CD8-positive, alpha-beta memory T cell (primary cell): Measurements from ENCODE around the gene LRRC73. TPM values are rescaled to one million over a fixed set of nuclear protein-coding genes. Genes with fewer than 3 reads are reported as not detected.
"Not testable (repeated sequence)": the region's sequence is repeated elsewhere in the genome, so short reads cannot be mapped to it uniquely, and the experiment has no call there.

Source experiments
- CTCF ChIA-PET: fragments of 350-600 bp; sonication (Branson Sonifier 250); formaldehyde crosslinking; loops from one replicate; lab custom pipeline; 2021; ENCODE audit warnings: antibody characterized with exemption; lab: Charles Lee
- POLR2A ChIA-PET: fragments of 350-600 bp; sonication (Branson Sonifier 250); formaldehyde crosslinking; loops from one replicate; lab custom pipeline; 2021; ENCODE audit warnings: antibody characterized with exemption; lab: Charles Lee
- DNase-seq, 5 donors: peaks; one replicate each; pipeline versions ENCODE4 v3.0.0 to v3.0.0-alpha.2; 2020 to 2022; ENCODE audit warnings: mixed read lengths in 1 of 5
- H3K27ac ChIP-seq: one replicate; pipeline ENCODE4 v1.7.0; 2013; ENCODE audit warnings: low read depth, mild to moderate bottlenecking, low read length, moderate library complexity
- H3K27me3 ChIP-seq: 2 replicates; pipeline ENCODE4 v1.7.0; 2013; ENCODE audit warnings: low read length, mild to moderate bottlenecking; ENCODE audit not compliant: insufficient read depth, poor library complexity, severe bottlenecking
- H3K36me3 ChIP-seq: 2 replicates; pipeline ENCODE4 v1.7.0; 2013; ENCODE audit warnings: mild to moderate bottlenecking, low read length, moderate library complexity; ENCODE audit not compliant: insufficient read depth
- H3K4me1 ChIP-seq: 2 replicates; pipeline ENCODE4 v1.7.0; 2013; ENCODE audit warnings: mild to moderate bottlenecking, low read length, moderate library complexity; ENCODE audit not compliant: insufficient read depth
- H3K4me3 ChIP-seq: 2 replicates; pipeline ENCODE4 v1.7.0; 2013; ENCODE audit warnings: mild to moderate bottlenecking, low read length
- H3K9me3 ChIP-seq: 2 replicates; pipeline ENCODE4 v1.7.0; 2013; ENCODE audit warnings: mild to moderate bottlenecking, low read length
- H3K27ac Mint-ChIP-seq, 8 donors: one replicate each; pipeline ENCODE4 v1.8.0; 2020 to 2021; ENCODE audit warnings: mixed read lengths in 8 of 8, mild to moderate bottlenecking in 6 of 8, inconsistent platforms in 3 of 8, moderate library complexity in 3 of 8
- H3K27me3 Mint-ChIP-seq, 2 donors: one replicate each; pipeline ENCODE4 v1.8.0; 2020 to 2021; ENCODE audit warnings: mixed read lengths in 2 of 2, mild to moderate bottlenecking in 1 of 2, moderate library complexity in 1 of 2
- H3K36me3 Mint-ChIP-seq, 3 donors: one replicate each; pipeline ENCODE4 v1.8.0; 2020 to 2021; ENCODE audit warnings: mixed read lengths in 3 of 3, inconsistent platforms in 1 of 3, mild to moderate bottlenecking in 1 of 3
- H3K4me1 Mint-ChIP-seq, 3 donors: one replicate each; pipeline ENCODE4 v1.8.0; 2020 to 2021; ENCODE audit warnings: mixed read lengths in 3 of 3, inconsistent platforms in 1 of 3, mild to moderate bottlenecking in 1 of 3
- H3K4me3 Mint-ChIP-seq, 7 donors: one replicate each; pipeline ENCODE4 v1.8.0; 2020 to 2021; ENCODE audit warnings: mixed read lengths in 7 of 7, mild to moderate bottlenecking in 6 of 7, moderate library complexity in 4 of 7, inconsistent platforms in 2 of 7
- H3K9me3 Mint-ChIP-seq, 5 donors: one replicate each; pipeline ENCODE4 v1.8.0; 2020 to 2022; ENCODE audit warnings: mixed read lengths in 5 of 5, mild to moderate bottlenecking in 3 of 5, moderate library complexity in 2 of 5, inconsistent platforms in 1 of 5
- polyA plus RNA-seq: library from polyadenylated mRNA; unstranded; fragments of 300-500 nt; fragmentation: Illumina TruSeq; gene quantifications from one replicate; pipeline ENCODE4 v1.2.3, GENCODE V29; 2021
- total RNA-seq, 2 experiments: library from RNA; stranded (reverse); gene quantifications; one replicate each; pipeline ENCODE4 v1.2.3, GENCODE V29; 2021

LRRC73 gene
- total and polyA plus RNA-seq, 3 experiments from 2014 or later, result 0.11 to 0.13 TPM; not detected in 1

- Histone ChIP-seq H3K4me3 (no peak overlapping the region), H3K27ac (no peak overlapping the region), H3K4me1 (peaks cover 8% of the 10 kb centered on the region), H3K9me3 (no peaks in the 10 kb centered on the region), H3K27me3 (no peaks in the 10 kb centered on the region), H3K36me3 (peaks cover 34% of the 10 kb centered on the region)
- DNase-seq, result no peak
- peak overlapping the region in 4 of 8 donors; percentile 13 to 81 (median 56) for H3K27ac Mint-ChIP-seq
- peaks cover 4% of the 10 kb centered on the region in 2 donors for H3K27me3 Mint-ChIP-seq
- ChIA-PET POLR2A (no interaction called here), CTCF (interaction anchor here (1.6 to 7.2 kb wide), 2 partner anchors 10 to 49 kb away, joined by 4 to 93 read pairs; no protein-coding TSS in a partner anchor)
- H3K36me3 Mint-ChIP-seq, result peaks cover 4 to 75% (median 14%) of the 10 kb centered on the region in 3 donors
- H3K9me3 Mint-ChIP-seq, result no peaks in the 10 kb centered on the region
- peaks cover 8 to 13% (median 11%) of the 10 kb centered on the region in 3 donors for H3K4me1 Mint-ChIP-seq
- no peak overlapping the region for H3K4me3 Mint-ChIP-seq
These were observed 6.7 kb downstream of the LRRC73 start for GRCh38 chr6:43503443-43503842.

DNA sequence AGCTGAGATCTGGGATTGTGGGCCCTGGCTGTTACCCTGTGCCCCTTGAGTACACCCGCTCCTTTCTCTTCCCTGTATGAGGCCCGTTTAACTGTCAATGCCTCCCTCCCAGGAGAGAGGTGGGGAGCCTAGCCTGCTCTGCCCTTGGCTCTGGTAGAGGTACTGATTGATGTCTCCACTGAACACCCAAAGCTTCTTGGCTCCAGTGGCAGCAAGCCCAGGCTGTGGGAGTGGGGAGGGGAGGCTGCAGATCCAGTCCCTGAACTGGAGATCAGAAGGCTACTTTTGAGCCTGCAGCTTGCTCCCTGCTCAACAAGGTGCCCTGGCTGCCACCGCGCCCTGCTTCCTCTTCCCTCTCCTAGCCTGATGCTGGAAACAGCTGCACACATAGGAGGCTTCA lies 7.5 kb downstream of the LRRC73 start:
- no peak for DNase-seq
- Mint-ChIP-seq H3K9me3 (no peaks in the 10 kb centered on the region), H3K27me3 (peaks cover 0 to 1% of the 10 kb centered on the region in 2 donors), H3K4me1 (peaks cover 8 to 11% (median 11%) of the 10 kb centered on the region in 3 donors), H3K36me3 (peaks cover 4 to 82% (median 14%) of the 10 kb centered on the region in 3 donors), H3K27ac (peak overlapping the region in 2 of 8 donors; percentile 51 to 89), H3K4me3 (no peak overlapping the region)
- Histone ChIP-seq H3K4me1 (peaks cover 8% of the 10 kb centered on the region), H3K27ac (no peak overlapping the region), H3K9me3 (no peaks in the 10 kb centered on the region), H3K36me3 (peaks cover 36% of the 10 kb centered on the region), H3K27me3 (no peaks in the 10 kb centered on the region), H3K4me3 (no peak overlapping the region)
- CTCF ChIA-PET, result interaction anchor here (1.6 to 7.2 kb wide), 2 partner anchors 9 to 48 kb away, joined by 4 to 93 read pairs; no protein-coding TSS in a partner anchor
- POLR2A ChIA-PET, result no interaction called here

GRCh38 chr6:43500921-43501320 lies 9.2 kb downstream of the LRRC73 start:
- DNase-seq, result no peak
- H3K4me3 Mint-ChIP-seq, result no peak overlapping the region
- H3K27me3 Mint-ChIP-seq, result no peaks in the 10 kb centered on the region
- Histone ChIP-seq H3K27me3 (no peaks in the 10 kb centered on the region), H3K27ac (no peak overlapping the region), H3K4me1 (peaks cover under 1% of the 10 kb centered on the region), H3K4me3 (no peak overlapping the region), H3K36me3 (peaks cover 36% of the 10 kb centered on the region), H3K9me3 (no peaks in the 10 kb centered on the region)
- ChIA-PET POLR2A (no interaction called here), CTCF (interaction anchor here (1.4 to 2.0 kb wide), 3 partner anchors 46 to 73 kb away, joined by 3 to 9 read pairs (median 4); partner anchors contain the start of gene ABCC10)
- H3K9me3 Mint-ChIP-seq, result no peaks in the 10 kb centered on the region
- peaks cover 4 to 82% (median 14%) of the 10 kb centered on the region in 3 donors for H3K36me3 Mint-ChIP-seq
- peak overlapping the region in 5 of 8 donors; percentile 19 to 72 (median 62) for H3K27ac Mint-ChIP-seq
- H3K4me1 Mint-ChIP-seq, result peaks cover 0 to 4% (median under 1%) of the 10 kb centered on the region in 3 donors

GRCh38 chr6:43499028-43499815 lies 10.9 kb downstream of the LRRC73 start:
- H3K27me3 ChIP-seq, result no peaks in the 10 kb centered on the region
- Mint-ChIP-seq H3K36me3 (peaks cover 4 to 66% (median 14%) of the 10 kb centered on the region in 3 donors), H3K27me3 (no peaks in the 10 kb centered on the region), H3K27ac (peak overlapping the region in 4 of 8 donors; percentile 7 to 70 (median 54)), H3K4me1 (peaks cover 12 to 18% (median 14%) of the 10 kb centered on the region in 3 donors), H3K9me3 (no peaks in the 10 kb centered on the region), H3K4me3 (no peak overlapping the region)
- POLR2A ChIA-PET, result no interaction called here
- DNase-seq, result no peak
- peaks cover 36% of the 10 kb centered on the region for H3K36me3 ChIP-seq
- CTCF ChIA-PET, result interaction anchor here (1.2 kb wide), 1 partner anchor 11 kb away, joined by 3 read pairs; the partner anchor contains the start of gene LRRC73
- H3K4me3 ChIP-seq, result no peak overlapping the region
- H3K9me3 ChIP-seq, result no peaks in the 10 kb centered on the region
- no peak overlapping the region for H3K27ac ChIP-seq
- H3K4me1 ChIP-seq, result peaks cover 18% of the 10 kb centered on the region

GRCh38 chr6:43498291-43498690 lies 11.9 kb downstream of the LRRC73 start:
- Mint-ChIP-seq H3K4me1 (peaks cover 20 to 28% (median 21%) of the 10 kb centered on the region in 3 donors), H3K36me3 (peaks cover 4 to 59% (median 12%) of the 10 kb centered on the region in 3 donors), H3K27ac (peak overlapping the region in 1 of 8 donors; percentile 80)
- H3K27me3 ChIP-seq, H3K4me3 ChIP-seq, H3K27ac ChIP-seq, H3K9me3 Mint-ChIP-seq, H3K27me3 Mint-ChIP-seq, H3K4me3 Mint-ChIP-seq, H3K9me3 ChIP-seq, DNase-seq, POLR2A ChIA-PET: not testable (repeated sequence)
- Histone ChIP-seq H3K4me1 (peaks cover 22% of the 10 kb centered on the region), H3K36me3 (peaks cover 31% of the 10 kb centered on the region)
- CTCF ChIA-PET, result interaction anchor here (1.2 to 10.1 kb wide), 2 partner anchors 7 to 12 kb away, joined by 3 to 93 read pairs; partner anchors contain the start of gene LRRC73

- peaks cover 22% of the 10 kb centered on the region for H3K4me1 ChIP-seq
- Mint-ChIP-seq H3K27ac (peak overlapping the region in 3 of 8 donors; percentile 66 to 83 (median 77)), H3K36me3 (peaks cover 4 to 57% (median 10%) of the 10 kb centered on the region in 3 donors), H3K4me1 (peaks cover 24 to 34% (median 26%) of the 10 kb centered on the region in 3 donors), H3K4me3 (no peak overlapping the region), H3K9me3 (no peaks in the 10 kb centered on the region), H3K27me3 (no peaks in the 10 kb centered on the region)
- no peaks in the 10 kb centered on the region for H3K27me3 ChIP-seq
- POLR2A ChIA-PET, result interaction anchor here (0.5 kb wide), 1 partner anchor 153 kb away, joined by 3 read pairs; no protein-coding TSS in a partner anchor
- CTCF ChIA-PET, result interaction anchor here (10.1 kb wide), 1 partner anchor 7 kb away, joined by 93 read pairs; no protein-coding TSS in a partner anchor
- no peak overlapping the region for H3K27ac ChIP-seq
- peaks cover 27% of the 10 kb centered on the region for H3K36me3 ChIP-seq
- H3K4me3 ChIP-seq, result no peak overlapping the region
- no peak for DNase-seq
- H3K9me3 ChIP-seq, result no peaks in the 10 kb centered on the region
These were observed 12.5 kb downstream of the LRRC73 start for GRCh38 chr6:43497689-43498088.

GRCh38 chr6:43497129-43497396 lies 13.1 kb downstream of the LRRC73 start:
- POLR2A ChIA-PET, result no interaction called here
- peaks cover 26 to 38% (median 28%) of the 10 kb centered on the region in 3 donors for H3K4me1 Mint-ChIP-seq
- DNase-seq, result no peak
- no peak overlapping the region for H3K4me3 Mint-ChIP-seq
- H3K27ac Mint-ChIP-seq, result peak overlapping the region in 6 of 8 donors; percentile 33 to 83 (median 62)
- H3K9me3 ChIP-seq, result no peaks in the 10 kb centered on the region
- peaks cover 27% of the 10 kb centered on the region for H3K36me3 ChIP-seq
- H3K27me3 ChIP-seq, result no peaks in the 10 kb centered on the region
- H3K27me3 Mint-ChIP-seq, result no peaks in the 10 kb centered on the region
- H3K36me3 Mint-ChIP-seq, result peaks cover 4 to 54% (median 7%) of the 10 kb centered on the region in 3 donors
- CTCF ChIA-PET, result interaction anchor here (0.7 to 10.1 kb wide), 3 partner anchors 8 to 233 kb away, joined by 3 to 93 read pairs (median 3); no protein-coding TSS in a partner anchor
- H3K4me3 ChIP-seq, result no peak overlapping the region
- no peaks in the 10 kb centered on the region for H3K9me3 Mint-ChIP-seq
- H3K27ac ChIP-seq, result no peak overlapping the region
- peaks cover 22% of the 10 kb centered on the region for H3K4me1 ChIP-seq
